DND-41 (cell line): ENCODE measurements around the gene OPALIN.

Experiments
- CTCF ChIP-seq: IDR thresholded peaks from 2 replicates; pipeline ENCODE4 v1.5.1; 2012; ENCODE audit warnings: borderline replicate concordance, low read length, moderate library complexity, mild to moderate bottlenecking; ENCODE audit not compliant: poor library complexity, severe bottlenecking; ENCODE audit errors: extremely low read depth
- EZH2 ChIP-seq: IDR thresholded peaks from 3 replicates; pipeline ENCODE4 v1.6.1; 2012; ENCODE audit warnings: borderline replicate concordance, low read depth, mild to moderate bottlenecking, moderate library complexity, low read length, inconsistent platforms; ENCODE audit not compliant: severe bottlenecking

- TF ChIP-seq CTCF (no peak), EZH2 (no peak)
Measured at GRCh38 chr10:96380821-96381220, 22.0 kb upstream of the OPALIN start.
